H7 (cell line): Measurements from ENCODE around the gene MLXIP. TPM values are rescaled to one million over a fixed set of nuclear protein-coding genes. Genes with fewer than 3 reads are reported as not detected.

Experiments used
- DNase-seq: peaks from one replicate; pipeline ENCODE4 v3.0.0; 2012
- H3K27me3 ChIP-seq: 2 replicates; pipeline ENCODE4 v1.6.0; 2011; ENCODE audit warnings: mild to moderate bottlenecking, low read length; ENCODE audit not compliant: control insufficient read depth, insufficient read depth
- H3K36me3 ChIP-seq: replicated peaks from 2 replicates; pipeline ENCODE4 v1.5.1; 2011; ENCODE audit warnings: low read length; ENCODE audit not compliant: control insufficient read depth, insufficient read depth
- H3K4me3 ChIP-seq: 2 replicates; pipeline ENCODE4 v1.5.1; 2011; ENCODE audit warnings: low read depth, mild to moderate bottlenecking, control low read depth, low read length, moderate library complexity; ENCODE audit not compliant: insufficient read depth
- total RNA-seq: library from RNA; depleted of rRNA; stranded (reverse); fragments of >200 nt; shearing (Covaris generic); gene quantifications from 2 replicates; pipeline ENCODE4 v1.2.3, GENCODE V29; 2014

MLXIP gene
- total RNA-seq, 1 experiment from 2014 or later, result 49.8 TPM

GRCh38 chr12:122128481-122128880 is 49.9 kb downstream of the MLXIP start:
- H3K27me3 ChIP-seq, result no peaks in the 10 kb centered on the region
- no peak overlapping the region for H3K4me3 ChIP-seq
- peaks cover 21% of the 10 kb centered on the region for H3K36me3 ChIP-seq
- DNase-seq, result no peak

DNA sequence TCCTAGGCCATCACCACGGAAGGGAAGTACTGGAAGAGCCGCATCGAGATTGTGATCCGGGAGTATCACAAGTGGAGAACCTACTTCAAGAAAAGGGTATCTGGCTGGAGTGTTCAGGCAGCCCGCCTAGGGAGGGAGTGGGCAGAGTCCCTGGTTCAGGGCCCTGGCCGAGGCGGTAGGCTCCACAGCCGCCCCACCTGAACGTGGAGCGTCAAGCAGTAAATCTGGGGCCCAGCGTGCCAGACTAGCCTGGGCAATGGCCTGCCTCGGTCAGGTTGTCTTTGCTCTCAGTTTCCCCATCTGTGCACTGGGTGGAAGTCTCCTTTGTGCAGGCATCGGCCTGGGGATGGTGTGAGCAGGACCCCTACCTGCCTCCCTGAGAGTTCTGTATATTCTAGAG is 50.6 kb downstream of the MLXIP start:
- H3K36me3 ChIP-seq, result peaks cover 21% of the 10 kb centered on the region
- H3K27me3 ChIP-seq, result no peaks in the 10 kb centered on the region
- DNase-seq, result peak; percentile 34
- no peak overlapping the region for H3K4me3 ChIP-seq

- DNase-seq, result no peak
- H3K4me3 ChIP-seq, result no peak overlapping the region
- H3K36me3 ChIP-seq, result peaks cover 21% of the 10 kb centered on the region
- H3K27me3 ChIP-seq, result no peaks in the 10 kb centered on the region
Observed at GRCh38 chr12:122130150-122130549, 51.6 kb downstream of the MLXIP start.

DNA sequence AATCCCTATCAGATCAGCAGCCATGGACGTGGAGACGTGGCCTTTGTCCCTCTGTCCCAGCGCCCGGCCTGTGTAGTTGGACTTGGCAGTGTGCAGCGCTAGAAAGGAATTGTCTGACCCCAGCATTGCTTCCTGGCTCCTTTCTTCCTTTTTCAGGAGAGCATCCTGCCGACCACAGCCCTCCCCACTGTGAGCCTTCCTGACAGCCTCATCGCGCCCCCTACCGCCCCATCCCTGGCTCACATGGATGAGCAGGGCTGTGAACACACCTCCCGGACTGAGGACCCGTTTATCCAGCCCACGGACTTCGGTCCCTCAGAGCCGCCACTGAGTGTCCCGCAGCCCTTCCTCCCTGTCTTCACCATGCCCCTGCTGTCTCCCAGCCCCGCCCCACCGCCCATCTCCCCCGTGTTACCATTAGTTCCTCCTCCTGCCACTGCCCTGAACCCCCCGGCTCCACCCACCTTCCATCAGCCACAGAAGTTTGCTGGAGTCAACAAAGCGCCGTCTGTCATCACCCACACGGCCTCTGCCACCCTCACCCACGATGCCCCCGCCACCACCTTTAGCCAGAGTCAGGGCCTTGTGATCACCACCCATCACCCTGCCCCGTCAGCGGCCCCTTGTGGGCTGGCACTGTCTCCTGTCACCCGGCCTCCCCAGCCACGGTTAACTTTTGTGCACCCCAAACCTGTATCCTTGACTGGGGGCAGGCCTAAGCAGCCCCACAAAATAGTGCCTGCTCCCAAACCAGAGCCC is 54.8 kb downstream of the MLXIP start:
- H3K36me3 ChIP-seq, result peaks cover 19% of the 10 kb centered on the region
- H3K27me3 ChIP-seq, result no peaks in the 10 kb centered on the region
- peak; percentile 81 for DNase-seq
- no peak overlapping the region for H3K4me3 ChIP-seq

GRCh38 chr12:122135437-122136031 is 57.0 kb downstream of the MLXIP start:
- Histone ChIP-seq H3K4me3 (no peak overlapping the region), H3K36me3 (peaks cover 17% of the 10 kb centered on the region), H3K27me3 (no peaks in the 10 kb centered on the region)
- no peak for DNase-seq

GRCh38 chr12:122137229-122137628 is 58.7 kb downstream of the MLXIP start:
- no peak overlapping the region for H3K4me3 ChIP-seq
- peaks cover 31% of the 10 kb centered on the region for H3K36me3 ChIP-seq
- DNase-seq, result peak; percentile 93
- H3K27me3 ChIP-seq, result no peaks in the 10 kb centered on the region

DNA sequence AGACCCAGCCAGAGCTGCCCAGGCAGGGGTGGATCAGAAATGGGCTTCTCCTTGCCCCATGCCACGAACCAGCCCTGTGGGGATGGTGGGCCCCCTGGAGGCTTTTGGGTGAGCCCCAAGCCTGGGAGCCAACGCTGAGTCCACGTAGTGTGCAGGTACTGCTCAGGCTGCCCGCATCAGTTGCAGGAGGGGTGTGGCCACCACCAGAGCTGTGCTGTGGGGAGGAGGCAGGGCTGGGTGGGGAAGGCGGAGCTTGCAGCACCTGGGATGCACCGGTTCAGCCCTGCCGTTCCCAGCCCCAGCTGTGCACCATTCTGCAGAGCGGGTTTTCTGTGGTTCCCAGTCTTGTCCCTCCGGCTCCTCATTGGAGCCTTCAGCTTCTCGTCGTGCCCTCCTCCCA is 59.1 kb downstream of the MLXIP start:
- H3K4me3 ChIP-seq, result no peak overlapping the region
- peak; percentile 98 for DNase-seq
- no peaks in the 10 kb centered on the region for H3K27me3 ChIP-seq
- H3K36me3 ChIP-seq, result peaks cover 33% of the 10 kb centered on the region

DNA sequence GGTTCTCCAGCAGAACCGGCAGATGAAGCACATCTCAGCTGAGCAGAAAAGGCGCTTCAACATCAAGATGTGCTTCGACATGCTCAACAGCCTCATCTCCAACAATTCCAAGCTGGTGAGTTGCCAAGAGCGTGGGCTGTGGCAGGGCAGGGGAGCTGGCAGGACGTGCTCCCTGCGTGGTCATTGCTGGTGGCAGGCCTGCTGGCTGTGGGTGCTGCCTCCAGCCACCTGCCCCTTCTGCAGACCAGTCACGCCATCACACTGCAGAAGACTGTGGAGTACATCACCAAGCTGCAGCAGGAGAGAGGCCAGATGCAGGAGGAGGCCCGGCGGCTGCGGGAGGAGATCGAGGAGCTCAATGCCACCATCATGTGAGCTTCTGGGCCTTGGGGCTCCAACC is 59.6 kb downstream of the MLXIP start:
- Histone ChIP-seq H3K36me3 (peaks cover 34% of the 10 kb centered on the region), H3K4me3 (no peak overlapping the region), H3K27me3 (no peaks in the 10 kb centered on the region)
- no peak for DNase-seq

DNA sequence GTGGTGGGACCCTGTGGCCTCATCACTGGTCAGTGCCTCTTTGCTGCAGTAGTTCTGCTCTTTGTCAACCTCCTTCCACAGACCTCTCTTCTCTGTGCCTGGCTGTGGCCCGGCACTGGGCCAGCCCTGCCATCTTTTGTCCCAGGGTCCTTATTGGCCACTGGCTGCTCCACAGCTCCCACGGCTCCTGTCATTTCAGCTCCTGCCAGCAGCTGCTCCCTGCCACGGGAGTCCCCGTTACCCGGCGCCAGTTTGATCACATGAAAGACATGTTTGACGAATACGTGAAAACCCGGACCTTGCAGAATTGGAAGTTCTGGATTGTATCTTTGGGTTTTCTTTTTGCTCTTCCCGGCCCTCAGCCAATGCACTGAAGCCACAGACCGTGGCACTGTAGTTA is 60.1 kb downstream of the MLXIP start:
- DNase-seq, result no peak
- Histone ChIP-seq H3K27me3 (no peaks in the 10 kb centered on the region), H3K36me3 (peaks cover 37% of the 10 kb centered on the region)

GRCh38 chr12:122139266-122139665 is 60.7 kb downstream of the MLXIP start:
- H3K36me3 ChIP-seq, result peaks cover 37% of the 10 kb centered on the region
- no peak overlapping the region for H3K4me3 ChIP-seq
- no peaks in the 10 kb centered on the region for H3K27me3 ChIP-seq
- DNase-seq, result no peak

More for the DNA sequence above, 60.1 kb downstream of the MLXIP start:
- no peak overlapping the region for H3K4me3 ChIP-seq

DNA sequence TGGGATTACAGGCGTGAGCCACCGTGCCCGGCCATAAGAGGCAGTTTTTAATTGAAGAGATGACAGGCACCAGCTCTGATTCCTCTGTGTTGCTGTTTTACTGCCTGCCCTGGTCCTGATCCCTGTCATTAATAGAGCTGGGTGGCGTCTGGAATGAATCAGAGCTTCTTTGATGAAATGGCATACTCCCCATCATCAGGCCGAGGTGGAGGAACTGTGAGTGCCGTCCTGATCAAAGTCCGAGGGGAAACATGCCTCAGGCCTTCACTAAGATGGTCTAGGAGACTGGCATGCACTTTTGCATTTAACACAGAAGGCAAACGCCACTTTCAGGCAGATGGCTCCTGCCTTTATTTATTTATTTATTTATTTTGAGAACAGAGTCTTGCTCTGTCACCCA is 61.4 kb downstream of the MLXIP start:
- no peak for DNase-seq
- no peaks in the 10 kb centered on the region for H3K27me3 ChIP-seq
- peaks cover 37% of the 10 kb centered on the region for H3K36me3 ChIP-seq
- H3K4me3 ChIP-seq, result no peak overlapping the region

DNA sequence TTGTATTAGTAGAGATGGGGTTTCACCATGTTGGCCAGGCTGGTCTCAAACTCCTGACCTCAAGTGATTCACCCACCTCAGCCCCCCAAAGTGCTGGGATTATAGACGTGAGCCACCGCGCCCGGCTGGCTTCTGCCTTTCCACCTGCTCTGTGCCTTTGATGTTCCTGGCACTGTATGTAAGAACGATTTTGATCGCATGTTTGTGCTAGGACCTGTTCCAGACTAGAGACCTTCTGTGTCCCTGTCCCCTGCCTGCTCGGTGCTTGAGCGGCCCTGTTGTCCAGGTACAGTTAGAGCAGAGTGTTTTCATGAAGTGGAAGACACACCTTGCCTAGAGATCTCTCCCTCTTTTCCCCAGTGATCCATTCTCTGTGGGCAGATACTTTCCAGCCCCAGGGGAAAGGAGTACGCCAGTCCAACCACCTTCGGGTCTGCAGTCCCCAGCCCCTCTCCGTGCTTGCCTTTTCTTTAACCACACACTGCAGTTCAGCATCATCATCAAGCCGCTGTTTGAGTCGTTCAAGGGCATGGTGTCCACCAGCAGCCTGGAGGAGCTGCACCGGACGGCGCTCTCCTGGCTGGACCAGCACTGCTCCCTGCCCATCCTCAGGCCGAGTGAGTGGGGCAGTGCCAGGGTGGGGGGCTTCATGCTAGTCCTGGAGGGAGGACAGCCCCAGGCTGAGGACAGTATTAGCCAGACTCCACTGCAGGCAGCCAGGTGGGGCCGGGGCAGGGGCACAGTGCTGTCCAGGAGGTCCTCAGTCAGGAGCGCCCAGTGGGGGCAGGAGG is 62.1 kb downstream of the MLXIP start:
- no peak for DNase-seq
- Histone ChIP-seq H3K36me3 (peaks cover 37% of the 10 kb centered on the region), H3K27me3 (no peaks in the 10 kb centered on the region), H3K4me3 (no peak overlapping the region)

DNA sequence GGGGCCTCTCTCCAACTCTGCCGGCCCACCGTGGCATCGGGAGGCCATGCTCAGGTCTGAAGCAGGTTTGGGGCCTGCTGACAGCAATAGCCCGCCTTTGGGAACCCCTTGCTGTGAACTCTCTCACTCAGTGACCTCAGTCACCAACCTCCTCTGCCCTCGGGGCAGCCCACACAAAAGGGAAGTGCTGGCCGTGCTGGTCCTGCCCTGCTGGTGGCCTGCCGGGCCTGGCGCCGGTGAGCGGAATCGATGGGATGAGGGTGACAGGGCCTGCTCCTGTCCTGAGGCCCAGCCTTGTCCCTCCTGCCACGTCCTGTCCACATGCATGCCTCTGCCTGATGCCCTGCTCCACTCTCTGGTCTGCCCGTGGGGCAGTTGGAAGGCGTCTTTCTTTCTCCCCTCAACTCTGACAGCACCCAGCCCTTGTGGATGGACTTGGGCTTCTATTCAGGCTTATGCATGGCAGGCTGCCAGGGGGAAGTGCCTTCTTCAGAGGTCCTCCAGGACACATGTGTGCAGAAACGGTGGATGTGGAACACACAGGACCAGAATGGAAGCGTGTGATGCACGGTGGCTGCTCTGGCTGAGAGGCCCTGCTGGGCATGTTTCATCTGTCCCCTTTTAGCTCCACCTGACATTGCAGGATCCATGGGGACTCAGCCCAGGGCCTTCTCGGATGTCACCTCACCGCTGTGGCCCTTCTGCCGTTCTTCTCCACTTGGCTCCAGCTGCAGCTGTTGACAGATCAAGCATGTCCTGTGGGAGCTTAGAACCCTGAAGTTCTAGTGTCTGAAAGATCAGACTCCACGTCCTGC is 63.6 kb downstream of the MLXIP start:
- Histone ChIP-seq H3K4me3 (no peak overlapping the region), H3K36me3 (peaks cover 37% of the 10 kb centered on the region)
- DNase-seq, result no peak

DNA sequence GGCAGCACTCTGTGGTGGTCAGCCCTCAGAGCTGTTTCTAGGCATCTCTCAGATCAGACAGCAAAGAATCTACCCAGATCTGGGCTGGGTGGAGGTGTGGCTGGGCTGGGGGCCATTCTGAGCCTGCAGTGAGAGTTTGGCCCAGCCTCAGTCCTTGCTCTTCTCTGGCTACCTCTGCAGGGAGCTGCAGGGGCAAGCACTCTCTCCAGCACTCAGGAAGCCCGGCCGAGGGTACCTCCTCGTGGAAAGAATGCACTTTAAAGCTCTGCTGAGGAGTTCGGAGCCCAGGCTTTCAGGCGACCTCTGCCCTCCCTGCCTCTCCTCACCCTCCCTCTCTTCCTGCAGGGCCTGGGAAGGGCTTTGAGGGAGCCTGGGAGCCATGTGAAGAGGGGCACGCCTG is 64.3 kb downstream of the MLXIP start:
- no peaks in the 10 kb centered on the region for H3K27me3 ChIP-seq
- no peak overlapping the region for H3K4me3 ChIP-seq
- peaks cover 37% of the 10 kb centered on the region for H3K36me3 ChIP-seq
- DNase-seq, result no peak

More for the DNA sequence above, 63.6 kb downstream of the MLXIP start:
- no peaks in the 10 kb centered on the region for H3K27me3 ChIP-seq
